Measurements from ENCODE around the gene TMEM141.

DNA sequence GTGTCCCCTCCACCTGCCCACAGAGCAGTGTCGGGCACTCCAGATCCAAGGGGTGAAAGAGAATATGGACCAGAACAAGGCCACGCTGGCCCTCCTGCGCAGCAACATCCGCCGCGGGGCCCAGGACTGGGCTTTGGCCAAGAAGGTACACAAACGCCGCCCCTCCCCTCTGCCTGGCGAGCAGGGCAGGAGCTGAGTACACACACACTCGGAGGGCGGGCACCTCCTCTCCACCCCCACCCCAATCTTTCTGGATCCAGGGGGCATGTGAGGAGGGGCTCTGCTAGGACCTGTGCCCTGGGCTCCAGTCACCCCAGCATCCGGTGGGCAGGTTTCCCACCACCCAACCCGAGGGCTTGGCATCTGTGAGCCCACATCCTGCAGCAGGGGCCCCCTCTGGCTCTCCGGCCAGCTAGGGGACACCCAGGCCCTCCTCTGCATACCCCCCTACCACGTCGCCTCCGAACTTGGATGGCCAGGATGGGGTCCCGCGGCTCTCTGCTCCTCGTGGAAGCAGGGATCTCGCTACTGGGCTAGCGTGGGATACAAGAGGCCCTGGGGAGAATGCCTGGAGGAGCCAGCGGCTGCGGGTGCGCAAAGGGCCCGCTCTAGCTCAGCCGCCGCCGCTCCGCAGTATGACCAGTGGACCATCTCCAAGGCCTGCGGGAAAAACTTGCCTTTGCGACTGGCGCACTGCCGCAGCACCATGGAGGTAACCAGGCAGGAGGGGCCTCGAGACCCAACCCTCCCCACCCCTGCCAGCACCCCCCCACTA is 8.1 kb downstream of the TMEM141 start:
- TF ChIP-seq POLR2A (IDR thresholded peaks at IDR 0.05): no peak
- TF ChIP-seq, protein P1, sequence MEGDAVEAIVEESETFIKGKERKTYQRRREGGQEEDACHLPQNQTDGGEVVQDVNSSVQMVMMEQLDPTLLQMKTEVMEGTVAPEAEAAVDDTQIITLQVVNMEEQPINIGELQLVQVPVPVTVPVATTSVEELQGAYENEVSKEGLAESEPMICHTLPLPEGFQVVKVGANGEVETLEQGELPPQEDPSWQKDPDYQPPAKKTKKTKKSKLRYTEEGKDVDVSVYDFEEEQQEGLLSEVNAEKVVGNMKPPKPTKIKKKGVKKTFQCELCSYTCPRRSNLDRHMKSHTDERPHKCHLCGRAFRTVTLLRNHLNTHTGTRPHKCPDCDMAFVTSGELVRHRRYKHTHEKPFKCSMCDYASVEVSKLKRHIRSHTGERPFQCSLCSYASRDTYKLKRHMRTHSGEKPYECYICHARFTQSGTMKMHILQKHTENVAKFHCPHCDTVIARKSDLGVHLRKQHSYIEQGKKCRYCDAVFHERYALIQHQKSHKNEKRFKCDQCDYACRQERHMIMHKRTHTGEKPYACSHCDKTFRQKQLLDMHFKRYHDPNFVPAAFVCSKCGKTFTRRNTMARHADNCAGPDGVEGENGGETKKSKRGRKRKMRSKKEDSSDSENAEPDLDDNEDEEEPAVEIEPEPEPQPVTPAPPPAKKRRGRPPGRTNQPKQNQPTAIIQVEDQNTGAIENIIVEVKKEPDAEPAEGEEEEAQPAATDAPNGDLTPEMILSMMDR (IDR thresholded peaks at IDR 0.05): no peak

Data from thyroid gland (tissue), 4 donors.